Measurements from ENCODE around the gene RUBCN.
"Not testable (repeated sequence)": the region's sequence is repeated elsewhere in the genome, so short reads cannot be mapped to it uniquely, and the experiment has no call there.

The RUBCN gene

DNA sequence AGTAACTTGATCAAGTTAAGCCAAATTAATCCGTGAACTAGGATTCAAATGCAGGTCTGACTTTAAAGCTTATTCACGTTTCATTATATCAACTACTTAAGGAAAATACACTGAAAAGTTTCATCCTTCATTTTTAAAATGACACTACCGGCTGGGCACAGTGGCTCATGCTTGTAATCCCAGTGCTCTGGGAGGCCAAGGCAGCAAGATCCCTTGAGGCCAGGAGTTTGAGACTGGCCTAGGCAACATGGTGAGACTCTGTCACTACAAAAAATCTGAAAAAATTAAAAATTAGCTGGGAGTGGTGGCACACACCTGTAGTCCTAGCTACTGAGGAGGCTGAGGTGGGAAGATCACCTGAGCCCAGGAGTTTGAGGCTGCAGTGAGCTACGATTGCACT is 3.7 kb downstream of the RUBCN start:
- DNase-seq, result no peak

DNA sequence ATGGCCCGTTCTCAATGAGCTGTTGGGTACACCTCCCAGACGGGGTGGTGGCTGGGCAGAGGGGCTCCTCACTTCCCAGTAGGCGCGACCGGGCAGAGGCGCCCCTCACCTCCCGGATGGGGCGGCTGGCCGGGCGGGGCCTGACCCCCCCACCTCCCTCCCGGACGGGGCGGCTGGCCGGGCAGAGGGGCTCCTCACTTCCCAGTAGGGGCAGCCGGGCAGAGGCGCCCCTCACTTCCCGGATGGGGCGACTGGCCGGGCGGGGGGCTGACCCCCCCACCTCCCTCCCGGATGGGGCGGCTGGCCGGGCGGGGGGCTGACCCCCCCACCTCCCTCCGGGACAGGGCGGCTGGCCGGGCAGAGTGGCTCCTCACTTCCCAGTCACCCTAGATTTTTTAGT is 5.2 kb downstream of the RUBCN start:
- not testable (repeated sequence) for DNase-seq

DNA sequence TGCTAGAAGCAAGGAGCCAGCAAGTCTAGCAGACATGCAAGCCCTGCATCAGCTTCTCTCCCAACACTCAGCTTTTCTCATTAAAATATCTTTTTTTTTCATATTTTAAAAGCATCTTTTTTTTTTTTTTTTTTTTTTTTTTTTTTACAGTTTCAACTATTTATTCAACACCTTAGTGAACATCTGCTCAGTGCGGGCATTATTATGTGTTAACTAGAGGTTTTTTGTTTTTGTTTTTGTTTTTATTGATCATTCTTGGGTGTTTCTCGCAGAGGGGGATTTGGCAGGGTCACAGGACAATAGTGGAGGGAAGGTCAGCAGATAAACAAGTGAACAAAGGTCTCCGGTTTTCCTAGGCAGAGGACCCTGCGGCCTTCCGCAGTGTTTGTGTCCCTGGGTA is 5.9 kb downstream of the RUBCN start:
- not testable (repeated sequence) for DNase-seq

DNA sequence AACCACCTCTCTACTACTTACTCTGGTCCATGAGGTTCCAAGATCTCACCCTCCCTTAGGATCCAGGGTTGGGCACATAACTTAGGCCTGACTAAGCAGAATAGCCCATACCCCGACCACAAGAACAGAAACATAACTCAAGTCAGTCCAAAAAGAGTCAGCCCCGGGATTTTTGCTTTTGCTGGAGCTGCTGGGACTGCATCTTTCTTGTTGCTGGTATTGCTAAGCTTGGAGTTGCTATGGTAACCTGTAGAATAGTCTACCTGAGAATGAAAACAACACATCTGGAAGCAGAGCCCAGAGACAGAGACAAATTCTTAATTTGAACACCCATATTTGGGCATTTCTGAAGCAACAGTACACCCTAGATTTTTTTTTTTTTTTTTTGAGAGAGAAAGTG is 6.5 kb downstream of the RUBCN start:
- DNase-seq, result no peak

DNA sequence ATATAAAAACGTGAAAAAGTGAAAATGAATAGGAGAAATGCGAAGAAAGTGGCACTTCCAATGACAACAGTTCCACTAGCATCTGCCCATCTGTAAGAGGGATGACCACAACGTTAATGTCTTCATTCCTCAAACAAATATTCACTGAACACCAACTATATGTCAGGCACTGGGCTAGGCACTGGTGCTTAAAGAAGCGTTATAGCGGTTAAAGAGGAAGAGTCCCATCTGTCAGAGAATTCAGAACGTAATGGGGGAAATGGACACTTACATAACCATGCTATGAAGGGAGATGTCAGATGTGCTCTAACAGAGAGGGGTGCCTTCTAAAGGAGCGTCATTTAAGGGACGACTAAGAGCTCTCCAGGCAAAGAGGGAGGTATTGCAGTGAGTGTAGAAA is 8.2 kb downstream of the RUBCN start:
- no peak for DNase-seq

DNA sequence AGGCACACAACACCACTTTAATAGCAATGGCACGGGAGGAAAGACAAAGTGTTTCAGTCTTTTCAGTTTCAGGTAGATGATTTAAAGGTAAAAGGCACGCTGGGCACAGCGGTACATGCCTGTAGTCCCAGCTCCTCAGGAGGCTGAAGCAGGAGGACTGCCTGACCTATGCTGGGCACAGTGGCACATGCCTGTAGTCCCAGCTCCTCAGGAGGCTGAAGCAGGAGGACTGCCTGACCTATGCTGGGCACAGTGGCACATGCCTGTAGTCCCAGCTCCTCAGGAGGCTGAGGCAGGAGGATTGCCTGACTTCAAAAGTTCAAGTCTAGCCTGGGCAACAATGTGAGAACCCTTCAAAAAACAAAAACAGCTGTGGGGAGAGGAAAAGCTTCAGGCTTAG is 8.8 kb downstream of the RUBCN start:
- not testable (repeated sequence) for DNase-seq

DNA sequence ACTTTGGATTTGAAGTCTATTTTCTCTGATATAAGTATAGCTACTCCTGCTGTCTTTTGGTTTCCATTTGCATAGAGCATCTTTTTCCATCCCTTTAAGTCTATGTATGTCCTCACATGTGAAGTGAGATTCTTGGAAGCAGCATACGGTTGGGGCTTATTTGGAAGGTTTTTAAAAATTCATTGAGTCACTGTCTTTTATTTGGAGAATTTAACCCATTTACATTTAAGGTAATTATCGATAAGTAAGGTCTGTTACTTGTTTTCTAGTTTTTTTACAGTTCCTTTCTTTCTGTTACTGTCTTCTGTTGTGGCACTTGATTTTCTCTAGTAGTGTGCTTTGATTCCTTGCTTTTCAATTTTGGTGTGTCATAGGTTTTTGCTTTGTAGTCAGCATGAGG is 14.0 kb downstream of the RUBCN start:
- DNase-seq, result no peak

DNA sequence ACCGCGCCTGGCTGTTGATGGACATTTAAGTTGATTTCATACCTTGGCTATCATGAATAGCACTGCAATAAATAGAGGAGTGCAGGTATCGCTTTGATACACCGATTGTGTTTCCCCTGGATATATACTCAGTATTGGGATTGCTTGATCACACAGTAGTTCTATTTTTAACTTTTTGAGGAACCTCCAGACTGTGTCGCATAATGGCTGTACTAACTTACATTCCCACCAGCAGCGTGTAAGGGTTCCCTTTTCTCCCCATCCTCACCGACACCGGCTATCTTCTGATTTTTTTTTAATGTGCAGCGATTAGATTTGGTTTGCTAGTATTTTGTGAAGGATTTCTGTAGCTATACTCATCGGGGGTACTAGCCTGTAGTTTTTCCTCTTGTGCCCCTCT is 16.0 kb downstream of the RUBCN start:
- DNase-seq, result no peak

DNA sequence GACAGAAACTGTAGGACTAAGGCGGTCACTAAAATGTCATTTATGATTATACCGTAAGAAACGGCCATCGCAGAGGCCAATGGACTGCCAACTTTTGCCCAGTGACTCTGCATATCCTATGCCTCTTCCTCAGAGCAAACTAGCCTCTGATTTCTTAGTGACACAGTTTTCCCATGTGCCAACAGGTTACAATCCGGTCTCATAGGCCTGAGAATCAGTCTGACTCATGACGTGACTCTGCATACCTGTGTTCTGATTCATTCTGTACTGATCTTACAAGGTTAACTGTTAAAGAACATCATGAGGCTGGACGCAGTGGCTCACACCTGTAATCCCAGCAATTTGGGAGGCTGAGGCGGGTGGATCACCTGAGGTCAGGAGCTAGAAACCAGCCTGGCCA is 17.8 kb downstream of the RUBCN start:
- no peak for DNase-seq

DNA sequence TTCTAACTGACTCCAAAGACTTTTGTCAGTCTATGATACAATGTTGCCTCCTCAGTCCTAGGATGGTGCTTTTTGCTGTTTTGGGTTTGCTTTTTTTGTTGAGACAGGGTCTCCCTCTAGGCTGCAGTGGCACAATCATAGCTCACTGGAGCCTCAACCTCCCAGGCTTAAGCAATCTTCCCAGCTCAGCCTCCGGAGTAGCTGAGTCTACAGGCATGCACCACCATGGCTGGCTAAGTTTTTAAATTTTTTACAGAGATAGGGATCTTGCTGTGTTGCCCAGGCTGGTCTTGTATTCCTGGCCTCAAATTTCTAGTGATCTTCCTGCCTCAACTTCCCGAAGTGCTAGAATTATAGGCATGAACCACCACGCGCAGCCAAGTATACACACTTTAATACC is 22.5 kb downstream of the RUBCN start:
- DNase-seq, result no peak

DNA sequence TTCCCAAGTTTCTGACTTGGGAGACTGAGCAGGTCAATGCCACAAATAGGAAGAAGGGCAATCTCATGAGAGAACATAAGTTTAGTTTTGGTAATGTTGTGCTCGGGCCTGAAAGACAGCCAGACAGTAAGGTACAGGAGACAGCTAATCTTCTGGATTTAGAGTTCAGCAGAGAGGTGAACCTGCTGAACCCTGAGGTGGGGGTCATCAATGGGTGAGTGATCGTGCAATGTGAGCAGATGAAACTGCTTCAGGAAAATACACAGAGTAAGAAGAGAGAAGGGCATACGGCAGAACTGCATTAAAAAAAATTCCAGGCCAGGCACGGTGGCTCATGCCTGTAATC is 23.3 kb downstream of the RUBCN start:
- no peak for DNase-seq

DNA sequence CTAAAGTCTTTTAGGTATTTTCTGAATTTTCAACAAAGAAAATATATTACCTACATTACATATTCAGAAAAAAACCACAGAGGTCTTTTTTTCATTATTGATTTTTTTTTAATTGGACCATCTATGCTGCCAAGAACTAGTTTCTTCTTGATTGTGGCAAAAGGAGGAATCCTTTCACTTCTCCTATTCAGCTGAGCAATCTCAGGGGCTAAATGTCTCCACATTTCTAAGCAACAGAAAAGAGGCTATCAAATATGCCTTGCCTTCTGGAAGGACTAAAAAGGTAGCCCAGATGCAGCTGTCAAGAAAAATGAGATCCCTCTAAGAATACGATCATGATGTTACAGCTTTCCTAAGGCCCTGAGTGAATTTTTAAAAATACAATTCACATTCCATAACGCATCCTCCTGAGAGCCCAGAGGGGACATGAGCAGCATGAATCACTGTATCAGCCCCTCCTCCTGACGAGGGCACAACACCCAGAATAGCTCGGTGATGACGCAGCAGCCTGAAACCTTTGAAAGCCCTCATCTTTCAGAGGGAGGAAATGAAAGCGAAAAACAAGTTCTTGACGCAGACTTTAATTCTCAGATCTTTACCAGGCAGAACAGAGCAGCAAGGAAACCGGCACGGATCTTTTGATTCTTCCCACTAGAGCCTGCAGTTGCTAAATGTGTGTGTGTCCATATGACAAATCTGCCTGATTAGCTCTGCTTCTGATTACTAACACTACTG is 24.6 kb downstream of the RUBCN start:
- DNase-seq, result peak; percentile 67

DNA sequence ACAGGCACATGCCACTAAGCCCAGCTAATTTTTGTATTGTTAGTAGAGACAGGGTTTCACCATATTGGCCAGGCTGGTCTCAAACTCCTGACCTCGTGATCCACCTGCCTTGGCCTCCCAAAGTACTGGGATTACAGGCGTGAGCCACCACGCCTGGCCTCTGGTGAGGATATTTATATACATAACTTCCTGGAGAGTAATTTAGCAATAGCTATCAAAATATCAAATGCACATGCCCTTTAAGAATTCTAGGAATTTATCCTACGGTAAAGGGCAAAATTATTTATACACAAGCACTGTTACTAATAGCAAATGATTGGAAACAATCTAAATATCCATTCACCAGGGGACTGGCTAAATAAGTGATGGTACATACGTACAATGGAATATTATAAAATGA is 25.7 kb downstream of the RUBCN start:
- DNase-seq, result not testable (repeated sequence)

DNA sequence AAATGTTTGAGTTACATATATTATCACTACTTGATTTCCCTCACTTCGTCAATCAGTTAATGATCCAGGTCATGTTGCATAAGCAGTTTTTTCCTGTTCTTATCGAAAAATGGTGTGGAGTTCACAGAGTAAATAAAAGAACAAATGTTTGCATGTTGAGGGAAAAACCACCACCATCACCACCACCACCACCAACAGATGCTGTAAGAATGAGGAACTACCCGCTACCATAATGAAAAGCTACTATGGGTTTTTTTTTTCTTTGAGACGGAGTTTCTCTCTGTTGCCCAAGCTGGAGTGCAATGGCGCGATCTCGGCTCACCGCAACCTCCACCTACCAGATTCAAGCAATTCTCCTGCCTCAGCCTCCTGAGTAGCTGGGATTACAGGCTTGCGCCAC is 27.6 kb downstream of the RUBCN start:
- DNase-seq, result no peak

DNA sequence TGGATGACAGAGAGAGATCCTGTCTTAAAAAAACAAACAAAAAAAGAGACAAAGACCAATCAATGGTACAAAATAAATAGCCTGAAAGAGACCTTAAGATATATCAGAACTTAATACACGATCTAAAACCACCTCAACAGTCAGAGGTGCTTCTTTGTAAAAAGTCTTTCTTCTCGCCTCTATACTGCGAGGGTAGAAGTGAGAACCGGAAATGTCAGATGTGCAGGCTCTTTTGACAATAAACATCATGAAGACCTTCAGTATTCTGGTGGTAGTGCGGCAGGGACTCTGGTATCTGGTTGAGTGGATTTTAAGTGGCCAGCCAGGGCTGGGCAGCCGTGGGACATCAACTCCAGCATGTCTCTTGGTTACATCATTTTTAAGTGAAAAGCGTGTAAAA is 30.0 kb downstream of the RUBCN start:
- no peak for DNase-seq

DNA sequence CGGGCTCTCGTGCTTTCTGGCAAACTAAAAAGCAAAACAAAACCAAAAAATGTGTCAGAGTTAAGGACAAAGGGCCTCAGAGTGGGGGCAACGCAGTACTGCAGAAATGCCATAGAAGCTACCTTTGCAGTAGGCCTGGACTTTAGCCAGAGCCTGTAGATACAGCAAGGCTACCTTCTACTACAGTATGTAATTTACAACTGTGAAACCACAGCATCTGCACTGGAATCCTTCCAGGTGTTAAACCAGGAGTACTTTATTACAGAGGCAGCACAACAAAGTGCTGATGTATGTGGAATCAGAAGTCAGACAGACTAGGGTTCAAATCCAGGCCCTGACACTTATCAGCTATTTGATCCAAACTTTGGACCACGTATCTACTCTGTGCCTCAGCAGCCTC is 34.9 kb downstream of the RUBCN start:
- no peak for DNase-seq

DNA sequence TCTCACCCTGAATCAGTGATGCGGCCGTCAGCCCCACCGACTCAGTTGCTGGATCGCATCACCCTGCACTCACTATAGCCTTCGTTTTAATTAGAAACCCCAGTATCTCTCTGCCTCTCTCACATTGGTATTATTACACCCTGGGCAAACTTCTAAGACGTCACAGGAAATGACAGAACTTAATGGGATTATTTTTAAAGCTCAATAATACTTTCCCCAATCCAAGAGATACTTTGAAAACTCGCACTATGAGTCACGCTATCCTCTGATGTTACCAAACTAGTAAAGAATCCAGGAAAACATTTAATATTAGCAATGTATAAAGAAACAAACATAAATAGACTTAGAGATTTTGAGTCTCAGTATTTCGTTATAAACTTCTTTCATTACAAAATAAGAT is 36.6 kb downstream of the RUBCN start:
- no peak for DNase-seq

DNA sequence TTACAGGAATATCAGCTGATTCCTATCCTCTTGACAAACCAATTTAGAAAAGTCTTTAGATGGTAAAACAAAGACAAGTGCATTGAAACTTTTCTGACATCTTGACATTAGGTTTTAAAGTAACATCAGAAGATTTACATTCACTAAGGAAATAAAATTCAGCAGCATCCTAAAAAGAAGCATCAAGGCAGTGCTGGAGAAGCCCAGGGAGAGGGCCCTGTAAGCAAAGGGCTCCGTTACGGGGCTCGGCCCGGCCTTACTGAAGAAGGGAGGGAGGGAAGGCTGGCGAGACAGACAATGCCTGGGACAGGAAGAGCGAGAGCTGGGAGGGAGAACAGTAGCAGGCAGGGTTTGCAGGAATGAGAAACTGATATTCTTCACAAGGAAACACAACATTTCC is 39.3 kb downstream of the RUBCN start:
- no peak for DNase-seq

DNA sequence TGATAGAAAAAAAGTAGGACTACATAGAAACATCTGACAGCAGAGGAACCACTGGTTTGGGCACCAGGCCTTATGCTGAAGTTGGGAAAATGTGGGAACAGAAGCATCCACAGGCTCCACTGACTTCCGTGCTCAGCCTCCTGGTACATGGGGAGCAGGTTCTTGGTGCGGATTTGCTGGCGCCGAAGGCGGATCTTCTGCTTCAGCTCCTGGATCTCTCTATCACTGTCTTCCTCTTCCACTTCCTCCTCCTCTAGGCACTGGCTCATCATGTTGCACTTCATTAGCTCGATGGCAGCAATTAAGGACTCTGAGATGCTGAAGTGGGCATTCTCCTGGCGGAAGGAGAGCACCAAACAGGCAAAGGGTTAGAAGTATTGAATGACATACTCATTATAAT is 42.5 kb downstream of the RUBCN start:
- no peak for DNase-seq

DNA sequence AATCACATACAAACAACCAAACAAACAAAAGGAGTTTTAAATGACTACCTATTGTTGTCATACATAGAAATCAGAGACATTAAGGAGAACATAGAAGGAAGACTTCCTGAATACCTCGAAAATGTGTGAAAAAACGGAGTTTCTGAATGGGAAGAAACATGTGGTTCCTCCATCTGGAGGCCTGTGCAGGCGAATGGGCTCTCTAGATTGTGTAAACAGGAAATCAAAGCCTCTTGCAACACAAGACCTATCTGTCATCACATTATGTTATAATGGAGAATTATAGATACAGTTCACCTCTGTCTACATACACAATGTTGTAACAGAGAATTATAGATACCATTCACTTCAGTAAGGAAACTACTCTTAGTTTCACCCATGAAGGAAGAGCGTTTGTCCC is 44.1 kb downstream of the RUBCN start:
- no peak for DNase-seq

DNA sequence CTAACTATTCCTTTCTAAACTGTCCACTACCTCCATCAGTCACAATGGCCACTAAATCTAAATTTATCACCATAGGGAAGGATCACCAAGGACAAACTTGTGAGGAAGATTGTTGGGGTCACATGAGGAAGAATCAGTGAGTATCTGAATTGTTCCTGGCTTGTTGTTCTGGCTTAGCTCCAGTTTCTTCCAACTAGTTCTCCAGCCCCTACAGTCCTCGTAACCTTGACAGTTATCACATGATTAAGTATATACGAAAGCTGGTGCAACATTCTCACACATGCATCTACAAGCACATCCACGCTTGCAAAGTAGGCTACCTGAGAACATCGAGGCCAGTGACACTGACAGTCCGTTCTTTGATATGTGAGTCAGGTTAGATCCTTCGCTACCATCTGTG is 46.0 kb downstream of the RUBCN start:
- no peak for DNase-seq

DNA sequence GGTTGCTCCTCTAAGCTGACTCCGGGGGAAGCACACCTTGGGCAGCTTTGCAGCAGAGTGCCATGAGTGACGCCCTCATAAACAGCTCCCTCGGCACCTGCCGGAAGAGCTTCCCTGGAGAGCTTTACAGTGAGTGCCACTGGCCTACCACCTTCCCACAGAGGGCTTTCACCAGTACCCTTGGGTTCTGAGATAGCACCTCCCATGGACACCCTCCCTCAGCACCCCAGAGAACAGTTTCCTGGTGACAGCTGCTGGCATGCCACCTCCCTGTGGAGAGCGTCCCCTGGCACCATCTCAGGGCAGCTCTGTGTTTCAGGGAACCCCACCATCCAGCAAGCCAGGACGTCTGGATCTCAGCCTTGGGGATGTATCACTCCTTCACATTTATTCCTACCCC is 49.1 kb downstream of the RUBCN start:
- DNase-seq, result no peak

DNA sequence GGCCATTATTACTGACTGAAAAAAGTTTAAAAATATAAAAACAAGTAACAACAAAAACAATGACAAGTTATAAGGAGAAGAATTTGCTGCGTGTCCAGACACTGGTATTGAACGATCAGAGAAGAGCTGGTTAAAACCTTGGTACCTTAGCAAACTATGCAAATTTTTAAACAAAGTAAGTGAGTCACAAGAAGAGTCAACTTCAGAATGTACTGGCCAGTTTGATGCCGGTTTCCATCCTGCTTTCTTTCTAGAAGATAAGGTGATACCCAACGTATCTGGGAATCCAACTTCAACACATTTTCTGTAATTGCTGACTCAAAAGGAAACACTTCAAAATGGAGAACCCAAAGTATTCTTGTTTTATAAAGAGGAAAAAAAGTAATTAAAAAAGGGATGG is 49.8 kb downstream of the RUBCN start:
- DNase-seq, result no peak

DNA sequence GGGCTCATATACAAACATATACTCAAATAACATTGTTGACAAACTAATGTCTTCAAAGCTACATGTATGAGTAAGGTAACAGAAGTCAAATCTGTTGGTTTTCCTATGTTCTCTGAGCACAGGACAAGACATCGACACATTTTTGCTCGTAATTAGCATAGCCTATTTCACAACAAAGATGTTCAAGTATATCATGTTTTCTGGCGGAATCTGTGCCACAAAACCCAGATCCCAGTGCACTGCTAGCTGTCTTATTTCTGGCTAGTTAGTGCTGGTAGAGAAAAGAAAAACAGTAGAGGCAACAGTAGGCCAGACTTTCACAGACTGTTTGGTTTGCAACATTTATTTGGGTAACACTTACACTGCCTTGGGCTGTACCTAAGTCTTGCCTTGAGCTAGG is 51.2 kb downstream of the RUBCN start:
- no peak for DNase-seq

DNA sequence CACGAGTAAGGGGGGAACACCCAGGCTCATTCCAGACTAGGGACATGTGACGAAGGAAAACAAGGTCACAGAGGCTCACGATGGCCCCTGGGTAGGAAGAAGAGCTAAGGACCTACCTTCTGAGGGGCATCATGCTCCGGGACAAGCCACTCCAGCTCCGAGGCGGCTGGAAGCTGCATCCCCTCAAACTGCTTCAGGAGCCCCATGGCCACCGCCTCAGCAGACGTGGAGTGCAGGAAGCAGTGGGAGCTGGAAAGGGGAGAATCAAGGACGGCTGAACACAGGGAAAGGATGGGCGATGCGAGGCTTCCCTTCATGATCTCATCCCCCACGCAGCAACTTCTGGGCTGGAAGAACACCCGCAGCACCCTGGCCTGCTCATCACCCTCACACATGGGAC is 53.5 kb downstream of the RUBCN start:
- DNase-seq, result no peak

DNA sequence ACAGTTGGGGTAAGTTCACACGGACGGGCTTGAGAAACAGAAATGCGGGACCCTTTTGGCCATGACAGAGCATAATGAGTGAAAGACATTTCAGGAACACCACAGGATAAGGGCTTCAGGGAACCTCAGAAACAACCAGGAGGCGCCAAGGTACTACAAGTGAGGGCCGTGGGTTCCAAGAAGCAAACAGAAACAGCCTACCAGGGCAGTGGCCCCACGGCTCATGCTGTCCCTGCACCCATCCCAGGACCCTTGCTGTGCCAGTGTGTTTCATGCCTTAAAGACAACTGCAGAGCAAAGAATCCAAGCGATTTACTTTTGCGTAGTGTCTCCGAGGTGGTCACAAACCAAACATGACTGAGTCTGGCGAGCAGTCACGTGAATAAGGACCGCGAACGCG is 54.0 kb downstream of the RUBCN start:
- DNase-seq, result no peak
